ENCODE measurements around the gene THBS3. TPM values are rescaled to one million over a fixed set of nuclear protein-coding genes. Genes with fewer than 3 reads are reported as not detected.

THBS3 gene
- total and polyA plus RNA-seq, 9 of the 15 experiments (the other 6 are each of a cell fraction or from before 2014, with no cell fraction given) = 0.59 to 8.3 (median 3.2) TPM

DNA sequence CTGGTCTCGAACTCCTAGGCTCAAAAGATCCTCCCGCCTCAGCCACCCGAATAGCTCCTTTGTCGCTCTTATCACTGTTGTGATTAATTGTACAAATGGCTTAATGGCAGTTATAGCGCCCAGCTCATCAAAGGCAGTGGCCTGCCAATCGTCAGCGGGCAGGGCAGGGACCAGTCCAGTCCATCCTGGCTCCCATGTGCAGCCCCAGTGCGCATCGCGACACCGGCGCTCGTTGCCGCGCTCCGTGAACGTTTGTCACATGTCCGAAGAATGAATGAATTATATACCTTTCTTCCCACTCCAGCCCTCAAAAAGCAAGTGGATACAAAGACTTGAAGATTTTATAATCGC is 19.2 kb upstream of the THBS3 start (continued):
- TF ChIP-seq EZH2 (IDR thresholded peaks at IDR 0.05; ENCODE audit: borderline replicate concordance, low read depth, low read length) (no peak), ZNF263 (CRISPR knock-in tag; IDR thresholded peaks at IDR 0.05; ENCODE audit: borderline replicate concordance) (peak; percentile 34; the same call in 1 of the 2 replicates), ZBTB49 (CRISPR knock-in tag; IDR thresholded peaks at IDR 0.05; ENCODE audit: borderline replicate concordance) (no peak), RFX7 (CRISPR knock-in tag; IDR thresholded peaks at IDR 0.05) (no peak), L3MBTL2 (IDR thresholded peaks at IDR 0.05) (peak; percentile 91), GATAD2B (IDR thresholded peaks at IDR 0.05; ENCODE audit: borderline replicate concordance) (no peak), FOXK2 (conservative IDR thresholded peaks at IDR 0.05 in 1 of 2, IDR thresholded peaks at IDR 0.05 in 1 of 2; ENCODE audit: low read depth in 2 of 2) (peak; percentile 3 to 12; a peak in 2 of 4 replicates), MTA3 (IDR thresholded peaks at IDR 0.05; ENCODE audit: borderline replicate concordance) (no peak), ZNF143 (CRISPR knock-in tag; IDR thresholded peaks at IDR 0.05) (0 out of 2 replicates have a peak, but pooled peaks have one; percentile 41), BDP1 (IDR thresholded peaks at IDR 0.05; ENCODE audit: insufficient read depth, insufficient read length) (no peak), SAFB2 (IDR thresholded peaks at IDR 0.05; ENCODE audit: borderline replicate concordance, low read depth, low read length, severe bottlenecking) (no peak), CEBPZ (IDR thresholded peaks at IDR 0.05; ENCODE audit: borderline replicate concordance, low read depth, low read length) (no peak), NR4A1 (CRISPR knock-in tag; IDR thresholded peaks at IDR 0.05) (0 out of 2 replicates have a peak, but pooled peaks have one; percentile 12), NR4A1 (tag; IDR thresholded peaks at IDR 0.05) (no peak), TRIM24 (IDR thresholded peaks at IDR 0.05) (0 out of 4 replicates have a peak, but pooled peaks of 1 of the 2 experiments have one; percentile 4), ZFP36 (IDR thresholded peaks at IDR 0.05; ENCODE audit: low read depth, low read length, partially characterized antibody) (no peak), RBM39 (optimal IDR thresholded peaks at IDR 0.05; ENCODE audit: low read depth, low read length) (no peak), HBP1 (CRISPR knock-in tag; IDR thresholded peaks at IDR 0.05) (no peak)
- TF ChIP-seq, protein P1, sequence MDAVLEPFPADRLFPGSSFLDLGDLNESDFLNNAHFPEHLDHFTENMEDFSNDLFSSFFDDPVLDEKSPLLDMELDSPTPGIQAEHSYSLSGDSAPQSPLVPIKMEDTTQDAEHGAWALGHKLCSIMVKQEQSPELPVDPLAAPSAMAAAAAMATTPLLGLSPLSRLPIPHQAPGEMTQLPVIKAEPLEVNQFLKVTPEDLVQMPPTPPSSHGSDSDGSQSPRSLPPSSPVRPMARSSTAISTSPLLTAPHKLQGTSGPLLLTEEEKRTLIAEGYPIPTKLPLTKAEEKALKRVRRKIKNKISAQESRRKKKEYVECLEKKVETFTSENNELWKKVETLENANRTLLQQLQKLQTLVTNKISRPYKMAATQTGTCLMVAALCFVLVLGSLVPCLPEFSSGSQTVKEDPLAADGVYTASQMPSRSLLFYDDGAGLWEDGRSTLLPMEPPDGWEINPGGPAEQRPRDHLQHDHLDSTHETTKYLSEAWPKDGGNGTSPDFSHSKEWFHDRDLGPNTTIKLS (IDR thresholded peaks at IDR 0.05; ENCODE audit: borderline replicate concordance, low read depth) = no peak
- TF ChIP-seq, protein P2, sequence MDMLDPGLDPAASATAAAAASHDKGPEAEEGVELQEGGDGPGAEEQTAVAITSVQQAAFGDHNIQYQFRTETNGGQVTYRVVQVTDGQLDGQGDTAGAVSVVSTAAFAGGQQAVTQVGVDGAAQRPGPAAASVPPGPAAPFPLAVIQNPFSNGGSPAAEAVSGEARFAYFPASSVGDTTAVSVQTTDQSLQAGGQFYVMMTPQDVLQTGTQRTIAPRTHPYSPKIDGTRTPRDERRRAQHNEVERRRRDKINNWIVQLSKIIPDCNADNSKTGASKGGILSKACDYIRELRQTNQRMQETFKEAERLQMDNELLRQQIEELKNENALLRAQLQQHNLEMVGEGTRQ (CRISPR knock-in tag; IDR thresholded peaks at IDR 0.05) = no peak
